Kidney epithelial cell (primary cell): ENCODE measurements around the gene CES2. TPM values are rescaled to one million over a fixed set of nuclear protein-coding genes. Genes with fewer than 3 reads are reported as not detected.
"Not testable (repeated sequence)": the region's sequence is repeated elsewhere in the genome, so short reads cannot be mapped to it uniquely, and the experiment has no call there.

Experiments used
- DNase-seq: peaks from one replicate; pipeline ENCODE4 v3.0.0-alpha.2; 2010; ENCODE audit warnings: low read depth
- H3K27me3 ChIP-seq: 2 replicates; pipeline ENCODE4 v1.6.0; 2011; ENCODE audit warnings: low read length; ENCODE audit not compliant: control insufficient read depth, insufficient read depth
- H3K36me3 ChIP-seq: 2 replicates; pipeline ENCODE4 v1.5.1; 2011; ENCODE audit warnings: low read length; ENCODE audit not compliant: control insufficient read depth, insufficient read depth
- H3K4me3 ChIP-seq: 2 replicates; pipeline ENCODE4 v1.5.1; 2011; ENCODE audit warnings: low read depth, mild to moderate bottlenecking, control low read depth, low read length
- CTCF ChIP-seq: IDR thresholded peaks from 2 replicates; pipeline ENCODE4 v1.5.1; 2011; ENCODE audit warnings: mild to moderate bottlenecking, moderate library complexity, low read length, control low read depth, inconsistent platforms; ENCODE audit not compliant: insufficient read depth, poor library complexity, severe bottlenecking
- total RNA-seq: library from RNA; depleted of rRNA; stranded (reverse); fragments of >200 nt; gene quantifications from 2 replicates; pipeline ENCODE4 v1.2.3, GENCODE V29; 2015

Gene CES2
- total RNA-seq, 1 donor from 2014 or later = 48.0 TPM

- no peak for DNase-seq
- H3K4me3 ChIP-seq = no peak overlapping the region
- H3K27me3 ChIP-seq = peaks cover 13% of the 10 kb centered on the region
- TF ChIP-seq CTCF = no peak
- H3K36me3 ChIP-seq = no peaks in the 10 kb centered on the region
Observed at GRCh38 chr16:66953462-66954096, 18.3 kb downstream of the CES2 start.

- peak; percentile 84 for TF ChIP-seq CTCF
- H3K27me3 ChIP-seq = peaks cover 9% of the 10 kb centered on the region
- H3K36me3 ChIP-seq = no peaks in the 10 kb centered on the region
- DNase-seq = no peak
- H3K4me3 ChIP-seq = no peak overlapping the region
Observed at GRCh38 chr16:66954097-66954659, 18.9 kb downstream of the CES2 start.

GRCh38 chr16:66955363-66956153, 20.2 kb downstream of the CES2 start:
- H3K36me3 ChIP-seq, H3K4me3 ChIP-seq, H3K27me3 ChIP-seq, DNase-seq: not testable (repeated sequence)

- not testable (repeated sequence) for H3K4me3 ChIP-seq, H3K36me3 ChIP-seq, H3K27me3 ChIP-seq, DNase-seq
Observed at GRCh38 chr16:66956154-66956457, 20.8 kb downstream of the CES2 start.

GRCh38 chr16:66958857-66959703, 23.8 kb downstream of the CES2 start:
- no peaks in the 10 kb centered on the region for H3K36me3 ChIP-seq
- H3K4me3 ChIP-seq = no peak overlapping the region
- TF ChIP-seq CTCF = no peak
- peaks cover 7% of the 10 kb centered on the region for H3K27me3 ChIP-seq
- no peak for DNase-seq

- no peak for DNase-seq
- TF ChIP-seq CTCF = no peak
- H3K27me3 ChIP-seq = peaks cover 7% of the 10 kb centered on the region
- no peaks in the 10 kb centered on the region for H3K36me3 ChIP-seq
- no peak overlapping the region for H3K4me3 ChIP-seq
Observed at GRCh38 chr16:66959704-66960161, 24.4 kb downstream of the CES2 start.
